GM12878 (cell line): ENCODE measurements around the gene KANTR. TPM values are rescaled to one million over a fixed set of nuclear protein-coding genes. Genes with fewer than 3 reads are reported as not detected.

Experiments
- ATAC-seq: fragments of 200-7000 bp; cut with Tn5 transposase; 3 replicates; pipeline ENCODE4 v1.9.1; 2020; ENCODE audit warnings: mild to moderate bottlenecking, moderate library complexity
- BruUV-seq: library from RNA; stranded (reverse); fragments of 400-500 nt; replicated peaks from 2 replicates; lab custom pipeline; 2021; lab: Mats Ljungman, UMichigan
- CTCF ChIA-PET: fragments of 300-600 bp; sonication (Branson Sonifier 250); formaldehyde crosslinking; extraction: SDS; loops from one replicate; lab custom pipeline; 2021; ENCODE audit warnings: inconsistent platforms; lab: Yijun Ruan, JAX
- POLR2A ChIA-PET: fragments of 350-600 bp; formaldehyde crosslinking; extraction: SDS; loops from one replicate; lab custom pipeline; 2021; ENCODE audit warnings: inconsistent platforms; lab: Charles Lee
- RAD21 ChIA-PET: fragments of 300-600 bp; sonication (Branson Sonifier 250); formaldehyde crosslinking; loops from one replicate; lab custom pipeline; 2023; ENCODE audit warnings: antibody characterized with exemption; ENCODE audit not compliant: unreplicated experiment; lab: Charles Lee
- SMC1A ChIA-PET: fragments of 300-600 bp; sonication (Branson Sonifier 250); formaldehyde crosslinking; loops from one replicate; lab custom pipeline; 2023; ENCODE audit not compliant: unreplicated experiment, uncharacterized antibody; lab: Charles Lee
- DNase-seq: peaks from one replicate; pipeline ENCODE4 v3.0.0-alpha.2; 2011; ENCODE audit warnings: low read depth, low spot score
- FAIRE-seq: peaks from 3 replicates; lab custom pipeline; 2011; peaks lifted over from hg19 to GRCh38; lab: Jason Lieb, UNC
- H2AFZ ChIP-seq: 2 replicates; pipeline ENCODE4 v1.6.0; 2011; ENCODE audit warnings: low read depth, low read length, control low read depth; ENCODE audit not compliant: control insufficient read depth
- H3K27ac ChIP-seq: 2 replicates; pipeline ENCODE4 v1.5.1; 2011; ENCODE audit warnings: control low read depth; ENCODE audit not compliant: control insufficient read depth, insufficient read depth
- H3K27me3 ChIP-seq, 2 experiments: replicated peaks in 1 of 2; 2 replicates each; pipeline versions ENCODE4 v1.6.0 to v1.6.1; 2011; ENCODE audit warnings: low read length in 1 of 2; ENCODE audit not compliant: control insufficient read depth in 2 of 2, insufficient read depth in 2 of 2
- H3K36me3 ChIP-seq, 2 experiments: 2 replicates each; pipeline ENCODE4 v1.5.1; 2011; ENCODE audit warnings: low read length in 1 of 2; ENCODE audit not compliant: control insufficient read depth in 2 of 2, insufficient read depth in 2 of 2
- H3K4me1 ChIP-seq: 2 replicates; pipeline ENCODE4 v1.6.1; 2011; ENCODE audit warnings: mild to moderate bottlenecking, low read length, moderate library complexity, mixed read lengths; ENCODE audit not compliant: control insufficient read depth, insufficient read depth
- H3K4me2 ChIP-seq: 2 replicates; pipeline ENCODE4 v1.6.0; 2011; ENCODE audit warnings: control low read depth; ENCODE audit not compliant: control insufficient read depth, insufficient read depth
- H3K4me3 ChIP-seq: fragments of 200-600 bp; sonication (generic); 2 replicates; pipeline ENCODE4 v1.5.1; 2016
- H3K79me2 ChIP-seq: 2 replicates; pipeline ENCODE4 v1.6.0; 2011; ENCODE audit warnings: low read length; ENCODE audit not compliant: control insufficient read depth, insufficient read depth
- H3K9ac ChIP-seq: 2 replicates; pipeline ENCODE4 v1.8.0; 2011; ENCODE audit warnings: low read length, control low read depth, mixed read lengths; ENCODE audit not compliant: control insufficient read depth, insufficient read depth
- H3K9me3 ChIP-seq: replicated peaks from 3 replicates; pipeline ENCODE4 v1.5.1; 2011; ENCODE audit warnings: mild to moderate bottlenecking, low read length; ENCODE audit not compliant: control insufficient read depth, insufficient read depth
- H4K20me1 ChIP-seq: 2 replicates; pipeline ENCODE4 v1.6.0; 2011; ENCODE audit not compliant: control insufficient read depth, insufficient read depth
- EGR1 ChIP-seq, 2 experiments: IDR thresholded peaks; 1 replicate in 1 of 2; 2 replicates in 1 of 2; pipeline ENCODE4 v1.6.1; 2011 to 2012; ENCODE audit warnings: low read depth in 2 of 2, low read length in 2 of 2, borderline replicate concordance in 1 of 2, mild to moderate bottlenecking in 1 of 2, moderate library complexity in 1 of 2
- HDAC6 ChIP-seq: fragments of 200-600 bp; sonication (generic); IDR thresholded peaks from one replicate; pipeline ENCODE4 v1.8.0; 2017; ENCODE audit warnings: antibody characterized with exemption; ENCODE audit not compliant: unreplicated experiment
- RUNX3 ChIP-seq: IDR thresholded peaks from 2 replicates; pipeline ENCODE4 v1.6.1; 2012; ENCODE audit warnings: low read length, inconsistent platforms
- SRF ChIP-seq, 2 experiments: IDR thresholded peaks; 2 replicates each; pipeline ENCODE4 v1.6.1; 2011; ENCODE audit warnings: low read depth in 2 of 2, low read length in 2 of 2, mild to moderate bottlenecking in 1 of 2, moderate library complexity in 1 of 2
- WGBS: methylation state at CpG from one replicate; pipeline ENCODE4 v1.1.6; 2016; ENCODE audit warnings: low lambda C conversion rate; ENCODE audit not compliant: insufficient replicate concordance, insufficient coverage; ENCODE audit errors: missing lambda C conversion rate; 5-methylcytosine and 5-hydroxymethylcytosine counted together
- in situ Hi-C: fragments of 300-500 bp; cut with MboI; formaldehyde crosslinking; loops from 9 replicates; pipeline ENCODE4 v1.14.3; 2018; ENCODE audit warnings: mixed read lengths
- intact Hi-C: fragments of 100-400 bp; cut with micrococcal nuclease; formaldehyde crosslinking; loops from one replicate; pipeline ENCODE4 v1.14.2; 2022; ENCODE audit not compliant: unreplicated experiment
- polyA plus RNA-seq, 11 experiments: library from polyadenylated mRNA; depleted of rRNA in 4 of 11; unstranded in 6 of 11; stranded (reverse) in 5 of 11; fragments of >200 nt; fragmentation: Nextera tagmentation in 4 of 11; fragmentation: Illumina TruSeq in 1 of 11; extraction: Ambion mirVana in 4 of 11; extraction: Trizol in 1 of 11; gene quantifications; 1 replicate in 1 of 11; 2 replicates in 10 of 11; pipeline versions ENCODE4 v1.2.1 to v1.2.3, GENCODE V29; 2011 to 2016; ENCODE audit warnings: inconsistent platforms in 2 of 11, missing spikeins in 2 of 11, low read depth in 1 of 11
- total RNA-seq, 4 experiments: library from RNA; depleted of rRNA in 3 of 4; stranded (reverse); fragments of >200 nt in 3 of 4; fragmentation: Illumina TruSeq in 1 of 4; extraction: Trizol in 1 of 4; gene quantifications; 2 replicates each; pipeline versions ENCODE4 v1.2.1 to v1.2.3, GENCODE V29; 2013 to 2021
- TF ChIP-seq, protein P1 (sequence below), 3 experiments: IDR thresholded peaks in 2 of 3; conservative IDR thresholded peaks in 1 of 3; 2 replicates each; pipeline ENCODE4 v1.5.1; 2011; ENCODE audit warnings: low read depth in 3 of 3, low read length in 3 of 3, mild to moderate bottlenecking in 3 of 3, control low read depth in 2 of 3, moderate library complexity in 2 of 3, inconsistent platforms in 1 of 3, mixed read lengths in 1 of 3; ENCODE audit not compliant: control insufficient read depth in 2 of 3, insufficient read depth in 1 of 3; ENCODE audit errors: extremely low read depth in 1 of 3

KANTR gene
- total and polyA plus RNA-seq, 10 of the 15 experiments (the other 5 are each of a cell fraction or from before 2014, with no cell fraction given): 1.00 to 14.8 (median 5.5) TPM

DNA sequence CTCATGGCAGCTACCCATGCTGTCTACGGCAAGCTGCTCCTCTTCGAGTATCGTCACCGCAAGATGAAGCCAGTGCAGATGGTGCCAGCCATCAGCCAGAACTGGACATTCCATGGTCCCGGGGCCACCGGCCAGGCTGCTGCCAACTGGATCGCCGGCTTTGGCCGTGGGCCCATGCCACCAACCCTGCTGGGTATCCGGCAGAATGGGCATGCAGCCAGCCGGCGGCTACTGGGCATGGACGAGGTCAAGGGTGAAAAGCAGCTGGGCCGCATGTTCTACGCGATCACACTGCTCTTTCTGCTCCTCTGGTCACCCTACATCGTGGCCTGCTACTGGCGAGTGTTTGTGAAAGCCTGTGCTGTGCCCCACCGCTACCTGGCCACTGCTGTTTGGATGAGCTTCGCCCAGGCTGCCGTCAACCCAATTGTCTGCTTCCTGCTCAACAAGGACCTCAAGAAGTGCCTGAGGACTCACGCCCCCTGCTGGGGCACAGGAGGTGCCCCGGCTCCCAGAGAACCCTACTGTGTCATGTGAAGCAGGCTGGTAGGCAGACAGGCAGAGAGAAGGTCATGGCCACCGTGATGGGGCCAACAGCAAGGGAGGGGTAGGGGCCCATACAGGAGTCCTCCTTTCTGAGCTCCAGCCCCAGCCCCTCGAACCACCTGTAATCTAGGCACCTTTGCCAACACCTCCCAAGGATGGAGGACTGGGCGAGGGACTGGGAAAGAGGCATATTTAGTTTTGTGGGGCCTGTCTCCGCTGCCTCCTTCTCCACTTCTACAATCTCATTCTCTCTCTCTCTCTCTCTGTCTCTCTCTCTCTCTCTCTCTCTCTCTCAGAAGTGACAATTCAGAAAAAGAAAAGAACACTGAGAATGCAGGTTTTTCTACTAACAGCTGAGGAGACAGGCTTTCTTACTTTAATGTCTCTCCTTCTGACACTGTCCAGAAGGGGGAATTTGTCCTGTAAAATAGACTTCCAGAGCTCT lies 16.4 kb upstream of the KANTR start:
- no TSS peak for BruUV-seq
- no peaks in the 10 kb centered on the region for H3K36me3 ChIP-seq
- POLR2A ChIA-PET: interaction anchor here (0.5 kb wide), 1 partner anchor 91 kb away, joined by 3 read pairs; no protein-coding TSS in a partner anchor

More for the DNA sequence above, 16.4 kb upstream of the KANTR start:
- ATAC-seq (no peak), FAIRE-seq (no peak), DNase-seq (no peak)
- CTCF ChIA-PET: interaction anchor here (0.6 kb wide), 1 partner anchor 45 kb away, joined by 3 read pairs; no protein-coding TSS in a partner anchor
- Histone ChIP-seq H3K4me1 (no peaks in the 10 kb centered on the region), H2AFZ (no peak overlapping the region), H3K4me2 (no peak overlapping the region), H3K4me3 (no peak overlapping the region), H3K9ac (no peak overlapping the region), H4K20me1 (no peaks in the 10 kb centered on the region), H3K27me3 (no peaks in the 10 kb centered on the region), H3K9me3 (no peaks in the 10 kb centered on the region), H3K27ac (no peak overlapping the region), H3K79me2 (no peaks in the 10 kb centered on the region)
- RAD21 ChIA-PET: no interaction called here
- intact Hi-C loops (no loop called here), in situ Hi-C loops (no loop called here)
- SMC1A ChIA-PET: no interaction called here
- TF ChIP-seq HDAC6 (no peak), EGR1 (IDR thresholded peaks at IDR 0.05; ENCODE audit: borderline replicate concordance in 1 of 2, low read depth in 2 of 2, low read length in 2 of 2) (no peak), SRF (IDR thresholded peaks at IDR 0.05; ENCODE audit: low read depth in 2 of 2, low read length in 2 of 2) (no peak), RUNX3 (no peak)
- TF ChIP-seq, protein P1, sequence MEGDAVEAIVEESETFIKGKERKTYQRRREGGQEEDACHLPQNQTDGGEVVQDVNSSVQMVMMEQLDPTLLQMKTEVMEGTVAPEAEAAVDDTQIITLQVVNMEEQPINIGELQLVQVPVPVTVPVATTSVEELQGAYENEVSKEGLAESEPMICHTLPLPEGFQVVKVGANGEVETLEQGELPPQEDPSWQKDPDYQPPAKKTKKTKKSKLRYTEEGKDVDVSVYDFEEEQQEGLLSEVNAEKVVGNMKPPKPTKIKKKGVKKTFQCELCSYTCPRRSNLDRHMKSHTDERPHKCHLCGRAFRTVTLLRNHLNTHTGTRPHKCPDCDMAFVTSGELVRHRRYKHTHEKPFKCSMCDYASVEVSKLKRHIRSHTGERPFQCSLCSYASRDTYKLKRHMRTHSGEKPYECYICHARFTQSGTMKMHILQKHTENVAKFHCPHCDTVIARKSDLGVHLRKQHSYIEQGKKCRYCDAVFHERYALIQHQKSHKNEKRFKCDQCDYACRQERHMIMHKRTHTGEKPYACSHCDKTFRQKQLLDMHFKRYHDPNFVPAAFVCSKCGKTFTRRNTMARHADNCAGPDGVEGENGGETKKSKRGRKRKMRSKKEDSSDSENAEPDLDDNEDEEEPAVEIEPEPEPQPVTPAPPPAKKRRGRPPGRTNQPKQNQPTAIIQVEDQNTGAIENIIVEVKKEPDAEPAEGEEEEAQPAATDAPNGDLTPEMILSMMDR (IDR thresholded peaks at IDR 0.05 in 2 of 3, conservative IDR thresholded peaks at IDR 0.05 in 1 of 3; ENCODE audit: control insufficient read depth in 2 of 3, extremely low read depth in 1 of 3, insufficient read depth in 1 of 3, low read depth in 3 of 3, low read length in 3 of 3): peak; percentile 12 to 44 (median 22); a peak in 3 of 6 replicates
- 71% methylated on average over 27 of the region's 27 CpGs for WGBS
